Raji (cell line): ENCODE measurements around the gene ACTRT3.

Experiments
- POLR2A ChIP-seq: IDR thresholded peaks from 2 replicates; pipeline ENCODE4 v1.6.1; 2011; ENCODE audit warnings: low read depth, low read length, control low read depth; ENCODE audit not compliant: insufficient read depth

ACTRT3 gene

GRCh38 chr3:169769287-169770181 is at the start of gene ACTRT3:
ACTRT3 (minus strand) TSS chr3:169769561; CDS start chr3:169769520, 41 bp downstream.
- TF ChIP-seq POLR2A, result peak; percentile 43

- no peak for TF ChIP-seq POLR2A
Measured at GRCh38 chr3:169818316-169818715, 49.0 kb upstream of the ACTRT3 start.

GRCh38 chr3:169815590-169816150 is 46.3 kb upstream of the ACTRT3 start:
- no peak for TF ChIP-seq POLR2A

GRCh38 chr3:169813757-169814517 is 44.6 kb upstream of the ACTRT3 start:
- peak; percentile 47; the same call in 1 of the 2 replicates for TF ChIP-seq POLR2A

GRCh38 chr3:169813278-169813677 is 43.9 kb upstream of the ACTRT3 start:
- no peak for TF ChIP-seq POLR2A

GRCh38 chr3:169812332-169813235 is 43.2 kb upstream of the ACTRT3 start, which contains the start of the genes LRRC34 and LRRIQ4:
LRRC34 (minus strand) TSS chr3:169812904; CDS start chr3:169812548, 356 bp downstream.
LRRIQ4 (plus strand) TSS chr3:169812870; CDS start chr3:169821922, 9,052 bp downstream.
- peak; percentile 48 for TF ChIP-seq POLR2A

GRCh38 chr3:169811631-169812331 is 42.4 kb upstream of the ACTRT3 start:
- TF ChIP-seq POLR2A, result peak; percentile 28; the same call in 1 of the 2 replicates

- TF ChIP-seq POLR2A, result no peak
Measured at GRCh38 chr3:169809230-169809795, 40.0 kb upstream of the ACTRT3 start.

- TF ChIP-seq POLR2A, result no peak
Measured at GRCh38 chr3:169804681-169805080, 35.3 kb upstream of the ACTRT3 start.

- no peak for TF ChIP-seq POLR2A
Measured at GRCh38 chr3:169792359-169792758, 23.0 kb upstream of the ACTRT3 start.

- TF ChIP-seq POLR2A, result no peak
Measured at GRCh38 chr3:169790687-169791429, 21.5 kb upstream of the ACTRT3 start.

GRCh38 chr3:169790219-169790618 is 20.9 kb upstream of the ACTRT3 start:
- no peak for TF ChIP-seq POLR2A

GRCh38 chr3:169787791-169788190 is 18.4 kb upstream of the ACTRT3 start:
- TF ChIP-seq POLR2A, result no peak
